Measurements from ENCODE around the gene MED13L. TPM values are rescaled to one million over a fixed set of nuclear protein-coding genes. Genes with fewer than 3 reads are reported as not detected.
"Not testable (repeated sequence)": the region's sequence is repeated elsewhere in the genome, so short reads cannot be mapped to it uniquely, and the experiment has no call there.

The MED13L gene
- total RNA-seq, 2 experiments from 2014 or later = 74.7 to 76.9 TPM

- H3K27me3 Mint-ChIP-seq (ENCODE audit: low read depth) = no peaks in the 10 kb centered on the region
- no peak for DNase-seq
- no peak overlapping the region for H3K27ac Mint-ChIP-seq
- no peaks in the 10 kb centered on the region for H3K9me3 Mint-ChIP-seq (ENCODE audit: insufficient read depth)
- ChIA-PET CTCF (interaction anchor here (0.7 to 3.3 kb wide), 7 partner anchors 11 to 471 kb away, joined by 3 to 17 read pairs (median 4); no protein-coding TSS in a partner anchor), POLR2A (interaction anchor here (0.9 kb wide), 1 partner anchor 321 kb away, joined by 5 read pairs; the partner anchor contains the start of gene MAP1LC3B2)
- ATAC-seq = no peak
- H3K36me3 Mint-ChIP-seq (ENCODE audit: low read depth) = peaks cover 10% of the 10 kb centered on the region
- peaks cover 24% of the 10 kb centered on the region for H3K4me1 Mint-ChIP-seq (ENCODE audit: low read depth)
- H3K4me3 Mint-ChIP-seq = no peak overlapping the region
These were observed 39.3 kb downstream of the MED13L start for GRCh38 chr12:116238149-116238548.

- POLR2A ChIA-PET = no interaction called here
- ATAC-seq (no peak), DNase-seq (no peak)
- no peak overlapping the region for H3K4me3 Mint-ChIP-seq
- H3K4me1 Mint-ChIP-seq (ENCODE audit: low read depth) = peaks cover 24% of the 10 kb centered on the region
- no peak overlapping the region for H3K27ac Mint-ChIP-seq
- H3K9me3 Mint-ChIP-seq (ENCODE audit: insufficient read depth) = no peaks in the 10 kb centered on the region
- CTCF ChIA-PET = interaction anchor here (0.9 to 3.3 kb wide), 18 partner anchors 9 to 472 kb away, joined by 3 to 22 read pairs (median 8); no protein-coding TSS in a partner anchor
- H3K27me3 Mint-ChIP-seq (ENCODE audit: low read depth) = no peaks in the 10 kb centered on the region
- peaks cover 10% of the 10 kb centered on the region for H3K36me3 Mint-ChIP-seq (ENCODE audit: low read depth)
These were observed 40.5 kb downstream of the MED13L start for GRCh38 chr12:116236976-116237375.

- no peaks in the 10 kb centered on the region for H3K9me3 Mint-ChIP-seq (ENCODE audit: insufficient read depth)
- peak overlapping the region; percentile 31 for H3K4me3 Mint-ChIP-seq
- H3K4me1 Mint-ChIP-seq (ENCODE audit: low read depth) = peaks cover 22% of the 10 kb centered on the region
- peak overlapping the region; percentile 62 for H3K27ac Mint-ChIP-seq
- CTCF ChIA-PET = interaction anchor here (0.7 to 3.3 kb wide), 44 partner anchors 10 to 473 kb away, joined by 3 to 22 read pairs (median 4); partner anchors contain the start of gene MAP1LC3B2
- POLR2A ChIA-PET = no interaction called here
- H3K36me3 Mint-ChIP-seq (ENCODE audit: low read depth) = peaks cover 11% of the 10 kb centered on the region
- no peaks in the 10 kb centered on the region for H3K27me3 Mint-ChIP-seq (ENCODE audit: low read depth)
- DNase-seq (peak; percentile 71), ATAC-seq (peak; percentile 77)
These were observed 41.3 kb downstream of the MED13L start for GRCh38 chr12:116236148-116236731.

GRCh38 chr12:116234148-116234547, 43.3 kb downstream of the MED13L start:
- Mint-ChIP-seq H3K4me1 (ENCODE audit: low read depth) (peaks cover 19% of the 10 kb centered on the region), H3K36me3 (ENCODE audit: low read depth) (peaks cover 18% of the 10 kb centered on the region)
- H3K4me3 Mint-ChIP-seq; H3K27me3 Mint-ChIP-seq (ENCODE audit: low read depth); ATAC-seq; H3K27ac Mint-ChIP-seq; H3K9me3 Mint-ChIP-seq (ENCODE audit: insufficient read depth); DNase-seq; POLR2A ChIA-PET: not testable (repeated sequence)
- CTCF ChIA-PET = interaction anchor here (0.5 kb wide), 1 partner anchor 302 kb away, joined by 3 read pairs; no protein-coding TSS in a partner anchor

- no peaks in the 10 kb centered on the region for H3K27me3 Mint-ChIP-seq (ENCODE audit: low read depth)
- peaks cover 18% of the 10 kb centered on the region for H3K36me3 Mint-ChIP-seq (ENCODE audit: low read depth)
- DNase-seq = no peak
- CTCF ChIA-PET = no interaction called here
- no peak overlapping the region for H3K27ac Mint-ChIP-seq
- H3K4me3 Mint-ChIP-seq = no peak overlapping the region
- POLR2A ChIA-PET = no interaction called here
- peaks cover 19% of the 10 kb centered on the region for H3K4me1 Mint-ChIP-seq (ENCODE audit: low read depth)
- no peak for ATAC-seq
- no peaks in the 10 kb centered on the region for H3K9me3 Mint-ChIP-seq (ENCODE audit: insufficient read depth)
These were observed 43.8 kb downstream of the MED13L start for GRCh38 chr12:116233669-116234068.

GRCh38 chr12:116227811-116228210, 49.7 kb downstream of the MED13L start:
- Mint-ChIP-seq H3K9me3 (ENCODE audit: insufficient read depth) (no peaks in the 10 kb centered on the region), H3K27ac (no peak overlapping the region), H3K27me3 (ENCODE audit: low read depth) (no peaks in the 10 kb centered on the region), H3K4me3 (no peak overlapping the region), H3K36me3 (ENCODE audit: low read depth) (peaks cover 26% of the 10 kb centered on the region), H3K4me1 (ENCODE audit: low read depth) (no peaks in the 10 kb centered on the region)
- ChIA-PET CTCF (interaction anchor here (0.9 to 4.0 kb wide), 3 partner anchors 9 to 230 kb away, joined by 3 to 17 read pairs (median 4); no protein-coding TSS in a partner anchor), POLR2A (no interaction called here)
- ATAC-seq (no peak), DNase-seq (no peak)

- no peak overlapping the region for H3K4me3 Mint-ChIP-seq
- ChIA-PET CTCF (interaction anchor here (1.2 to 4.0 kb wide), 2 partner anchors 11 to 374 kb away, joined by 3 to 17 read pairs; no protein-coding TSS in a partner anchor), POLR2A (interaction anchor here (0.7 kb wide), 1 partner anchor 69 kb away, joined by 3 read pairs; no protein-coding TSS in a partner anchor)
- H3K4me1 Mint-ChIP-seq (ENCODE audit: low read depth) = peaks cover 2% of the 10 kb centered on the region
- H3K36me3 Mint-ChIP-seq (ENCODE audit: low read depth) = peaks cover 30% of the 10 kb centered on the region
- H3K27ac Mint-ChIP-seq = no peak overlapping the region
- no peaks in the 10 kb centered on the region for H3K27me3 Mint-ChIP-seq (ENCODE audit: low read depth)
- no peak for ATAC-seq
- H3K9me3 Mint-ChIP-seq (ENCODE audit: insufficient read depth) = no peaks in the 10 kb centered on the region
- DNase-seq = no peak
These were observed 51.5 kb downstream of the MED13L start for GRCh38 chr12:116226026-116226425.

GRCh38 chr12:116222358-116222757, 55.1 kb downstream of the MED13L start:
- Mint-ChIP-seq H3K4me1 (ENCODE audit: low read depth) (peaks cover 8% of the 10 kb centered on the region), H3K27me3 (ENCODE audit: low read depth) (no peaks in the 10 kb centered on the region), H3K36me3 (ENCODE audit: low read depth) (peaks cover 17% of the 10 kb centered on the region), H3K4me3 (no peak overlapping the region), H3K9me3 (ENCODE audit: insufficient read depth) (no peaks in the 10 kb centered on the region), H3K27ac (no peak overlapping the region)
- DNase-seq (no peak), ATAC-seq (no peak)
- ChIA-PET POLR2A (no interaction called here), CTCF (interaction anchor here (0.9 kb wide), 1 partner anchor 13 kb away, joined by 3 read pairs; no protein-coding TSS in a partner anchor)

- peaks cover 16% of the 10 kb centered on the region for H3K4me1 Mint-ChIP-seq (ENCODE audit: low read depth)
- no peaks in the 10 kb centered on the region for H3K9me3 Mint-ChIP-seq (ENCODE audit: insufficient read depth)
- ATAC-seq (no peak), DNase-seq (no peak)
- ChIA-PET CTCF (no interaction called here), POLR2A (no interaction called here)
- H3K27ac Mint-ChIP-seq = no peak overlapping the region
- no peak overlapping the region for H3K4me3 Mint-ChIP-seq
- peaks cover 25% of the 10 kb centered on the region for H3K36me3 Mint-ChIP-seq (ENCODE audit: low read depth)
- no peaks in the 10 kb centered on the region for H3K27me3 Mint-ChIP-seq (ENCODE audit: low read depth)
These were observed 56.7 kb downstream of the MED13L start for GRCh38 chr12:116220756-116221155.

GRCh38 chr12:116217045-116217735, 60.3 kb downstream of the MED13L start:
- Mint-ChIP-seq H3K4me3 (no peak overlapping the region), H3K9me3 (ENCODE audit: insufficient read depth) (no peaks in the 10 kb centered on the region), H3K4me1 (ENCODE audit: low read depth) (peaks cover 27% of the 10 kb centered on the region), H3K36me3 (ENCODE audit: low read depth) (peaks cover 12% of the 10 kb centered on the region), H3K27ac (no peak overlapping the region), H3K27me3 (ENCODE audit: low read depth) (no peaks in the 10 kb centered on the region)
- ChIA-PET POLR2A (no interaction called here), CTCF (interaction anchor here (1.7 kb wide), 1 partner anchor 22 kb away, joined by 4 read pairs; no protein-coding TSS in a partner anchor)
- ATAC-seq = no peak
- DNase-seq = no peak

GRCh38 chr12:116216022-116216756, 61.3 kb downstream of the MED13L start:
- H3K9me3 Mint-ChIP-seq (ENCODE audit: insufficient read depth) = no peaks in the 10 kb centered on the region
- ChIA-PET CTCF (interaction anchor here (0.5 to 0.9 kb wide), 2 partner anchors 20 to 217 kb away, joined by 5 to 6 read pairs; no protein-coding TSS in a partner anchor), POLR2A (no interaction called here)
- H3K36me3 Mint-ChIP-seq (ENCODE audit: low read depth) = peaks cover 11% of the 10 kb centered on the region
- H3K4me1 Mint-ChIP-seq (ENCODE audit: low read depth) = peaks cover 28% of the 10 kb centered on the region
- no peaks in the 10 kb centered on the region for H3K27me3 Mint-ChIP-seq (ENCODE audit: low read depth)
- ATAC-seq (no peak), DNase-seq (no peak)
- no peak overlapping the region for H3K4me3 Mint-ChIP-seq
- no peak overlapping the region for H3K27ac Mint-ChIP-seq

All from activated CD8-positive, alpha-beta T cell treated with anti-CD3 and anti-CD28 coated beads, Interleukin-2, amount 10 ng/mL, durations not matched to agents 7 days and 5 days (primary cell).